Hair follicular keratinocyte (primary cell): ENCODE data around the gene NR2F2. TPM values are rescaled to one million over a fixed set of nuclear protein-coding genes. Genes with fewer than 3 reads are reported as not detected.

Source experiments
- total RNA-seq: library from RNA; depleted of rRNA; stranded (reverse); fragments of >200 nt; gene quantifications from 2 replicates; pipeline ENCODE4 v1.2.3, GENCODE V29; 2015

NR2F2 gene
- 2.3 and 3.9 TPM in 2 replicates for total RNA-seq

GRCh38 chr15:96330450-96331143 is at the start of gene NR2F2:
Gene NR2F2, plus strand, starts transcription at chr15:96330700. Its CDS starts 1,406 bp downstream, at chr15:96332106.

